H9 (cell line): ENCODE data around the gene CRYBA2. TPM values are rescaled to one million over a fixed set of nuclear protein-coding genes. Genes with fewer than 3 reads are reported as not detected.

ENCODE experiments used
- DNase-seq: peaks from one replicate; pipeline ENCODE4 v3.0.0-alpha.2; 2017
- H2AFZ ChIP-seq: one replicate; pipeline ENCODE4 v1.6.1; 2013; ENCODE audit warnings: mild to moderate bottlenecking, low read length, control low read depth, moderate library complexity
- H2AK5ac ChIP-seq: 2 replicates; pipeline ENCODE4 v1.6.1; 2013; ENCODE audit warnings: low read length, control low read depth, mixed read lengths; ENCODE audit not compliant: insufficient read length
- H2BK120ac ChIP-seq: one replicate; pipeline ENCODE4 v1.6.1; 2013; ENCODE audit warnings: low read depth, mild to moderate bottlenecking, low read length, control low read depth, inconsistent platforms; ENCODE audit not compliant: poor library complexity, severe bottlenecking
- H2BK12ac ChIP-seq: 2 replicates; pipeline ENCODE4 v1.6.1; 2013; ENCODE audit warnings: low read length, control low read depth, mixed read lengths, low read depth; ENCODE audit not compliant: insufficient read length
- H2BK15ac ChIP-seq: 2 replicates; pipeline ENCODE4 v1.6.1; 2013; ENCODE audit warnings: low read depth, low read length, control low read depth
- H2BK20ac ChIP-seq: one replicate; pipeline ENCODE4 v1.6.1; 2013; ENCODE audit warnings: low read depth, mild to moderate bottlenecking, low read length, control low read depth, inconsistent platforms; ENCODE audit not compliant: poor library complexity, severe bottlenecking
- H2BK5ac ChIP-seq: 2 replicates; pipeline ENCODE4 v1.6.1; 2013; ENCODE audit warnings: low read length, control low read depth, mixed read lengths; ENCODE audit not compliant: insufficient read length
- H3K14ac ChIP-seq: 2 replicates; pipeline ENCODE4 v1.6.1; 2013; ENCODE audit warnings: low read length, control low read depth; ENCODE audit not compliant: insufficient read depth
- H3K18ac ChIP-seq: 2 replicates; pipeline ENCODE4 v1.6.1; 2013; ENCODE audit warnings: low read depth, mild to moderate bottlenecking, mixed read lengths, low read length, control low read depth; ENCODE audit not compliant: insufficient read length
- H3K23ac ChIP-seq: 2 replicates; pipeline ENCODE4 v1.6.1; 2013; ENCODE audit warnings: low read length, control low read depth, mixed read lengths, low read depth; ENCODE audit not compliant: insufficient read length
- H3K23me2 ChIP-seq: 2 replicates; pipeline ENCODE4 v1.6.1; 2013; ENCODE audit warnings: low read depth, mild to moderate bottlenecking, mixed read lengths, low read length, control low read depth; ENCODE audit not compliant: insufficient read length, poor library complexity, severe bottlenecking
- H3K27ac ChIP-seq: 2 replicates; pipeline ENCODE4 v1.5.1; 2013; ENCODE audit warnings: low read length, control low read depth, mixed read lengths, low read depth; ENCODE audit not compliant: insufficient read length
- H3K27me3 ChIP-seq: 2 replicates; pipeline ENCODE4 v1.6.1; 2013; ENCODE audit warnings: low read length, control low read depth, inconsistent platforms; ENCODE audit not compliant: insufficient read depth
- H3K4ac ChIP-seq: 2 replicates; pipeline ENCODE4 v1.6.1; 2013; ENCODE audit warnings: low read depth, mild to moderate bottlenecking, control low read depth, inconsistent platforms, low read length, moderate library complexity
- H3K4me1 ChIP-seq: 2 replicates; pipeline ENCODE4 v1.6.1; 2013; ENCODE audit warnings: low read length, control low read depth, inconsistent platforms; ENCODE audit not compliant: insufficient read depth
- H3K4me2 ChIP-seq: 2 replicates; pipeline ENCODE4 v1.6.1; 2013; ENCODE audit warnings: low read length, control low read depth, mixed read lengths; ENCODE audit not compliant: insufficient read length, insufficient read depth
- H3K56ac ChIP-seq: 2 replicates; pipeline ENCODE4 v1.6.1; 2013; ENCODE audit warnings: low read depth, mild to moderate bottlenecking, mixed read lengths, low read length, control low read depth; ENCODE audit not compliant: insufficient read length
- H3K79me1 ChIP-seq: 2 replicates; pipeline ENCODE4 v1.6.1; 2013; ENCODE audit warnings: low read depth, mild to moderate bottlenecking, moderate library complexity, low read length, control low read depth, inconsistent platforms; ENCODE audit not compliant: insufficient read depth, poor library complexity, severe bottlenecking
- H3K79me2 ChIP-seq: 2 replicates; pipeline ENCODE4 v1.6.1; 2013; ENCODE audit warnings: low read length, control low read depth, inconsistent platforms; ENCODE audit not compliant: insufficient read depth
- H3K9ac ChIP-seq: 2 replicates; pipeline ENCODE4 v1.6.1; 2013; ENCODE audit warnings: low read length, control low read depth, mixed read lengths; ENCODE audit not compliant: insufficient read length; ENCODE audit errors: extremely low read depth
- H3K9me3 ChIP-seq: one replicate; pipeline ENCODE4 v1.6.1; 2013; ENCODE audit warnings: low read depth, low read length, inconsistent platforms; ENCODE audit not compliant: control insufficient read depth
- H3T11ph ChIP-seq: one replicate; pipeline ENCODE4 v1.6.1; 2013; ENCODE audit warnings: mild to moderate bottlenecking, low read length, control low read depth, inconsistent platforms
- H4K20me1 ChIP-seq: one replicate; pipeline ENCODE4 v1.6.1; 2013; ENCODE audit not compliant: control insufficient read depth, insufficient read length, insufficient read depth
- H4K5ac ChIP-seq: 2 replicates; pipeline ENCODE4 v1.6.1; 2013; ENCODE audit warnings: low read depth, mild to moderate bottlenecking, mixed read lengths, low read length, control low read depth; ENCODE audit not compliant: insufficient read length
- H4K8ac ChIP-seq: replicated peaks from 2 replicates; pipeline ENCODE4 v1.6.1; 2013; ENCODE audit warnings: low read length, control low read depth, mixed read lengths, low read depth; ENCODE audit not compliant: insufficient read length
- H4K91ac ChIP-seq: 2 replicates; pipeline ENCODE4 v1.6.1; 2013; ENCODE audit warnings: low read depth, mild to moderate bottlenecking, moderate library complexity, mixed read lengths, low read length, control low read depth; ENCODE audit not compliant: insufficient read length
- H3K27ac Mint-ChIP-seq, 3 experiments: 2 replicates in 2 of 3; 3 replicates in 1 of 3; pipeline ENCODE4 v1.8.0; 2020 to 2021; ENCODE audit warnings: mixed read lengths in 3 of 3, mild to moderate bottlenecking in 1 of 3, moderate library complexity in 1 of 3
- H3K27me3 Mint-ChIP-seq: 2 replicates; pipeline ENCODE4 v1.8.0; 2021; ENCODE audit warnings: low read depth, mild to moderate bottlenecking, moderate library complexity, mixed read lengths
- H3K36me3 Mint-ChIP-seq, 3 experiments: 2 replicates in 2 of 3; 3 replicates in 1 of 3; pipeline ENCODE4 v1.8.0; 2020 to 2021; ENCODE audit warnings: low read depth in 3 of 3, mixed read lengths in 3 of 3; ENCODE audit not compliant: insufficient read depth in 1 of 3
- H3K4me1 Mint-ChIP-seq, 2 experiments: 2 replicates each; pipeline ENCODE4 v1.8.0; 2020; ENCODE audit warnings: mixed read lengths in 2 of 2
- H3K4me3 Mint-ChIP-seq, 2 experiments: 2 replicates in 1 of 2; 3 replicates in 1 of 2; pipeline ENCODE4 v1.8.0; 2020 to 2021; ENCODE audit warnings: mild to moderate bottlenecking in 2 of 2, mixed read lengths in 2 of 2, moderate library complexity in 1 of 2
- H3K9me3 Mint-ChIP-seq, 2 experiments: 2 replicates in 1 of 2; 3 replicates in 1 of 2; pipeline ENCODE4 v1.8.0; 2020; ENCODE audit warnings: mild to moderate bottlenecking in 2 of 2, mixed read lengths in 2 of 2, moderate library complexity in 1 of 2
- WGBS: extraction: QIAGEN DNeasy Blood & Tissue Kit; methylation state at CpG from one replicate; pipeline ENCODE4 v1.1.7; 2013; ENCODE audit warnings: missing lambda C conversion rate, low lambda C conversion rate, mixed read lengths; ENCODE audit not compliant: insufficient read length; ENCODE audit errors: extremely low coverage; 5-methylcytosine and 5-hydroxymethylcytosine counted together
- total RNA-seq: library from RNA; stranded (reverse); gene quantifications from 2 replicates; pipeline ENCODE4 v1.2.1, GENCODE V29; 2021
- TF ChIP-seq, protein P1 (sequence below): fragments of 200-600 bp; sonication (generic); conservative IDR thresholded peaks from 3 replicates; pipeline ENCODE4 v1.8.0; 2021; ENCODE audit warnings: antibody characterized with exemption, mild to moderate bottlenecking

CRYBA2 gene
- total RNA-seq, 1 experiment from 2014 or later: not detected

DNA sequence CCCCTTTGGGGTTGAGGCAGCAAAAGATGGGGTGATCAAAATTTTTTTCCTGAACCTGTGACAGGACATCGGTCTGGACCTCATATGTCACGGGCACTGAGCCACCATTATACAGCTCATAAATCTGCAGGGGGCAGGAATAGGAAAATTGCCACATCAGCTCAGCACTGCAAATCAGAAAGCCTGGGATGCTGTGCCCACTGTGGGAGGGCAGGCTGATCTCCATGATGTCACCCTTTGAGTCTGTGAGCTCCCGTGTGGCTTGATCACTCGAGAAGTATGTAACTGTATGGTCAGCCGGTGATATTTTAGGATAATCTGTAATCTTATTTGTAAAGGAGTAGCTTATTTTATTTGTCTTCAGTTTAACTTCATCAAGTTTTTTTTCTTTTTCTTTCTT lies 17.7 kb upstream of the CRYBA2 start:
- H2BK20ac ChIP-seq: no peak overlapping the region
- no peak overlapping the region for H2BK12ac ChIP-seq
- H3K27me3 ChIP-seq: peaks cover 2% of the 10 kb centered on the region; the same call in 1 of the 2 replicates
- WGBS: no CpG with 5 or more reads among the region's 5 CpGs
- H4K8ac ChIP-seq: no peak overlapping the region
- no peak overlapping the region for H2AK5ac ChIP-seq
- H4K20me1 ChIP-seq: no peaks in the 10 kb centered on the region
- no peak overlapping the region for H2BK15ac ChIP-seq
- H3K79me2 ChIP-seq: no peaks in the 10 kb centered on the region
- no peak overlapping the region for H3K23ac ChIP-seq
- H3K4me2 ChIP-seq: no peak overlapping the region
- no peak overlapping the region for H3K14ac ChIP-seq
- H3K23me2 ChIP-seq: no peaks in the 10 kb centered on the region
- H3K56ac ChIP-seq: no peak overlapping the region
- no peak overlapping the region for H3K4ac ChIP-seq
- H3K9me3 Mint-ChIP-seq: no peaks in the 10 kb centered on the region; a peak in 1 of 5 replicates
- no peak overlapping the region for H3K27ac ChIP-seq
- no peak overlapping the region for H4K91ac ChIP-seq
- TF ChIP-seq, protein P1, sequence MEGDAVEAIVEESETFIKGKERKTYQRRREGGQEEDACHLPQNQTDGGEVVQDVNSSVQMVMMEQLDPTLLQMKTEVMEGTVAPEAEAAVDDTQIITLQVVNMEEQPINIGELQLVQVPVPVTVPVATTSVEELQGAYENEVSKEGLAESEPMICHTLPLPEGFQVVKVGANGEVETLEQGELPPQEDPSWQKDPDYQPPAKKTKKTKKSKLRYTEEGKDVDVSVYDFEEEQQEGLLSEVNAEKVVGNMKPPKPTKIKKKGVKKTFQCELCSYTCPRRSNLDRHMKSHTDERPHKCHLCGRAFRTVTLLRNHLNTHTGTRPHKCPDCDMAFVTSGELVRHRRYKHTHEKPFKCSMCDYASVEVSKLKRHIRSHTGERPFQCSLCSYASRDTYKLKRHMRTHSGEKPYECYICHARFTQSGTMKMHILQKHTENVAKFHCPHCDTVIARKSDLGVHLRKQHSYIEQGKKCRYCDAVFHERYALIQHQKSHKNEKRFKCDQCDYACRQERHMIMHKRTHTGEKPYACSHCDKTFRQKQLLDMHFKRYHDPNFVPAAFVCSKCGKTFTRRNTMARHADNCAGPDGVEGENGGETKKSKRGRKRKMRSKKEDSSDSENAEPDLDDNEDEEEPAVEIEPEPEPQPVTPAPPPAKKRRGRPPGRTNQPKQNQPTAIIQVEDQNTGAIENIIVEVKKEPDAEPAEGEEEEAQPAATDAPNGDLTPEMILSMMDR: no peak
- no peak overlapping the region for H4K5ac ChIP-seq
- H3K4me1 Mint-ChIP-seq: no peaks in the 10 kb centered on the region
- H3K18ac ChIP-seq: no peak overlapping the region
- H3K36me3 Mint-ChIP-seq: no peaks in the 10 kb centered on the region
- no peaks in the 10 kb centered on the region for H3K4me1 ChIP-seq
- no peaks in the 10 kb centered on the region for H3K79me1 ChIP-seq
- H2BK5ac ChIP-seq: no peak overlapping the region
- no peak overlapping the region for H2BK120ac ChIP-seq
- no peaks in the 10 kb centered on the region for H3K9me3 ChIP-seq
- peaks cover 80% of the 10 kb centered on the region for H3K27me3 Mint-ChIP-seq
- no peak overlapping the region for H3K4me3 Mint-ChIP-seq
- no peak overlapping the region for H3T11ph ChIP-seq
- DNase-seq: no peak
- no peak overlapping the region for H3K27ac Mint-ChIP-seq
- H3K9ac ChIP-seq: no peak overlapping the region
- H2AFZ ChIP-seq: no peak overlapping the region
